ENCODE measurements around the gene CCDC97.

- TF ChIP-seq, protein P1, sequence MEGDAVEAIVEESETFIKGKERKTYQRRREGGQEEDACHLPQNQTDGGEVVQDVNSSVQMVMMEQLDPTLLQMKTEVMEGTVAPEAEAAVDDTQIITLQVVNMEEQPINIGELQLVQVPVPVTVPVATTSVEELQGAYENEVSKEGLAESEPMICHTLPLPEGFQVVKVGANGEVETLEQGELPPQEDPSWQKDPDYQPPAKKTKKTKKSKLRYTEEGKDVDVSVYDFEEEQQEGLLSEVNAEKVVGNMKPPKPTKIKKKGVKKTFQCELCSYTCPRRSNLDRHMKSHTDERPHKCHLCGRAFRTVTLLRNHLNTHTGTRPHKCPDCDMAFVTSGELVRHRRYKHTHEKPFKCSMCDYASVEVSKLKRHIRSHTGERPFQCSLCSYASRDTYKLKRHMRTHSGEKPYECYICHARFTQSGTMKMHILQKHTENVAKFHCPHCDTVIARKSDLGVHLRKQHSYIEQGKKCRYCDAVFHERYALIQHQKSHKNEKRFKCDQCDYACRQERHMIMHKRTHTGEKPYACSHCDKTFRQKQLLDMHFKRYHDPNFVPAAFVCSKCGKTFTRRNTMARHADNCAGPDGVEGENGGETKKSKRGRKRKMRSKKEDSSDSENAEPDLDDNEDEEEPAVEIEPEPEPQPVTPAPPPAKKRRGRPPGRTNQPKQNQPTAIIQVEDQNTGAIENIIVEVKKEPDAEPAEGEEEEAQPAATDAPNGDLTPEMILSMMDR (conservative IDR thresholded peaks at IDR 0.05 in 1 of 2, IDR thresholded peaks at IDR 0.05 in 1 of 2; ENCODE audit: extremely low read depth in 1 of 2, insufficient read depth in 1 of 2, low read depth in 1 of 2, low read length in 2 of 2) = no peak
- no peak for TF ChIP-seq EZH2 (IDR thresholded peaks at IDR 0.05; ENCODE audit: borderline replicate concordance, low read length)
These were observed 7.2 kb upstream of the CCDC97 start for GRCh38 chr19:41302624-41303351.
